ENCODE data around the gene GCH1. TPM values are rescaled to one million over a fixed set of nuclear protein-coding genes. Genes with fewer than 3 reads are reported as not detected.
"Not testable (repeated sequence)": the region's sequence is repeated elsewhere in the genome, so short reads cannot be mapped to it uniquely, and the experiment has no call there.

Gene GCH1
- total RNA-seq, 1 donor from 2014 or later: 1.7 TPM

- intact Hi-C loops (cut with micrococcal nuclease): no loop called here
- TF ChIP-seq, protein P1, sequence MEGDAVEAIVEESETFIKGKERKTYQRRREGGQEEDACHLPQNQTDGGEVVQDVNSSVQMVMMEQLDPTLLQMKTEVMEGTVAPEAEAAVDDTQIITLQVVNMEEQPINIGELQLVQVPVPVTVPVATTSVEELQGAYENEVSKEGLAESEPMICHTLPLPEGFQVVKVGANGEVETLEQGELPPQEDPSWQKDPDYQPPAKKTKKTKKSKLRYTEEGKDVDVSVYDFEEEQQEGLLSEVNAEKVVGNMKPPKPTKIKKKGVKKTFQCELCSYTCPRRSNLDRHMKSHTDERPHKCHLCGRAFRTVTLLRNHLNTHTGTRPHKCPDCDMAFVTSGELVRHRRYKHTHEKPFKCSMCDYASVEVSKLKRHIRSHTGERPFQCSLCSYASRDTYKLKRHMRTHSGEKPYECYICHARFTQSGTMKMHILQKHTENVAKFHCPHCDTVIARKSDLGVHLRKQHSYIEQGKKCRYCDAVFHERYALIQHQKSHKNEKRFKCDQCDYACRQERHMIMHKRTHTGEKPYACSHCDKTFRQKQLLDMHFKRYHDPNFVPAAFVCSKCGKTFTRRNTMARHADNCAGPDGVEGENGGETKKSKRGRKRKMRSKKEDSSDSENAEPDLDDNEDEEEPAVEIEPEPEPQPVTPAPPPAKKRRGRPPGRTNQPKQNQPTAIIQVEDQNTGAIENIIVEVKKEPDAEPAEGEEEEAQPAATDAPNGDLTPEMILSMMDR (IDR thresholded peaks at IDR 0.05; ENCODE audit: borderline replicate concordance): no peak
- H3K9me3 ChIP-seq (replicated peaks): no peaks in the 10 kb centered on the region
- no peaks in the 10 kb centered on the region for H3K36me3 ChIP-seq
- no peak overlapping the region for H3K27ac ChIP-seq (replicated peaks)
- no peak overlapping the region for H3K4me3 ChIP-seq
- no peaks in the 10 kb centered on the region for H3K4me1 ChIP-seq
- H3K27me3 ChIP-seq (ENCODE audit: low read depth): no peaks in the 10 kb centered on the region
- no peak for DNase-seq
Measured at GRCh38 chr14:54920052-54920451, 17.4 kb upstream of the GCH1 start.

DNA sequence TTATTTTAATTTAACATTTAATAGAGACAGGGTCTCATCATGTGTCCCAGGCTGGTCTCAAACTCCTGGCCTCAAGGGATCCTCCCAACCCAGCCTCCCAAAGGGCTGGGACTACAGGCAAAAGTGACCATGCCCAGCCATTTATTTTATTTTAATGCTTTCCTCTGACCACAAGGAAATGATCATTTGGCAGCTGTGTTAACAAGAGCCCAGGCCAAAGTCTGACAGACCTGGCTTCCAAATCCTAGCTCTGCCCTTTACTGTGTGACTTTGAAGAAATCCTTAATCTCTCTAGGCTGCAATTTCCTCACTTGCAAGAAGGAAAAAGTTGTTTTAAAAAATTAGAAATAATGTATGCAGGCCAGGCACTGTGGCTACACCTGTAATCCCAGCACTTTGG, 16.7 kb upstream of the GCH1 start:
- DNase-seq: no peak
- TF ChIP-seq, protein P1 (IDR thresholded peaks at IDR 0.05; ENCODE audit: borderline replicate concordance): no peak

DNA sequence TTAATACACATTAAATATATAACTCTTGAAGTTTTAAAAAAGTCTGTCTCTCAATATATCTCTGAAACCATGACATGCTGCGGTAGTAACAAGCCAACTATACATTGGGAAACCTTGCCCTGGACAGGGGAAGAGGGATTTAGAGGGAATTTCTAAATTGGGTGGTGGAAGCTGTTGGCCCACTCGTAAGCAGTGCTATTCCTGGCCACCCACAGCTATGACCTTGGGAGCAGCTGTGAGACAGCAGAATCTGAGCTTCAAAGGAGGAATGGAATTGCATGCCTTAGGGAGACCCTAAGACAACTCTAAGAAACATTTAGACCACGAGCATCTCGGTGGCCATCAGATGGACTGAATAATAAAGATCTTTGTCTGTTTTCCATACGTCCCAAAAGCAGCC, 15.8 kb upstream of the GCH1 start:
- Histone ChIP-seq H3K9me3 (replicated peaks) (no peaks in the 10 kb centered on the region), H3K27me3 (ENCODE audit: low read depth) (no peaks in the 10 kb centered on the region), H3K4me3 (no peak overlapping the region), H3K27ac (replicated peaks) (no peak overlapping the region), H3K36me3 (no peaks in the 10 kb centered on the region), H3K4me1 (no peaks in the 10 kb centered on the region)
- intact Hi-C loops (cut with micrococcal nuclease): no loop called here
- DNase-seq: no peak
- TF ChIP-seq, protein P1 (IDR thresholded peaks at IDR 0.05; ENCODE audit: borderline replicate concordance): no peak

More for the DNA sequence above, 16.7 kb upstream of the GCH1 start:
- no peaks in the 10 kb centered on the region for H3K36me3 ChIP-seq
- intact Hi-C loops (cut with micrococcal nuclease): no loop called here
- no peak overlapping the region for H3K4me3 ChIP-seq
- H3K27me3 ChIP-seq (ENCODE audit: low read depth): no peaks in the 10 kb centered on the region
- H3K27ac ChIP-seq (replicated peaks): no peak overlapping the region
- H3K4me1 ChIP-seq: no peaks in the 10 kb centered on the region
- H3K9me3 ChIP-seq (replicated peaks): no peaks in the 10 kb centered on the region

GRCh38 chr14:54916101-54916500, 13.5 kb upstream of the GCH1 start:
- H3K27ac ChIP-seq (replicated peaks): no peak overlapping the region
- H3K4me3 ChIP-seq: no peak overlapping the region
- no peaks in the 10 kb centered on the region for H3K27me3 ChIP-seq (ENCODE audit: low read depth)
- no peaks in the 10 kb centered on the region for H3K36me3 ChIP-seq
- no peaks in the 10 kb centered on the region for H3K9me3 ChIP-seq (replicated peaks)
- H3K4me1 ChIP-seq: no peaks in the 10 kb centered on the region
- intact Hi-C loops (cut with micrococcal nuclease): no loop called here
- TF ChIP-seq, protein P1 (IDR thresholded peaks at IDR 0.05; ENCODE audit: borderline replicate concordance): no peak
- DNase-seq: no peak

- H3K27ac ChIP-seq (replicated peaks): no peak overlapping the region
- intact Hi-C loops (cut with micrococcal nuclease): no loop called here
- TF ChIP-seq, protein P1 (IDR thresholded peaks at IDR 0.05; ENCODE audit: borderline replicate concordance): no peak
- no peak overlapping the region for H3K4me3 ChIP-seq
- no peaks in the 10 kb centered on the region for H3K27me3 ChIP-seq (ENCODE audit: low read depth)
- H3K36me3 ChIP-seq: no peaks in the 10 kb centered on the region
- H3K4me1 ChIP-seq: no peaks in the 10 kb centered on the region
- DNase-seq: no peak
- no peaks in the 10 kb centered on the region for H3K9me3 ChIP-seq (replicated peaks)
Measured at GRCh38 chr14:54909817-54910558, 7.4 kb upstream of the GCH1 start.

GRCh38 chr14:54908973-54909372, 6.3 kb upstream of the GCH1 start:
- H3K4me1 ChIP-seq; DNase-seq; H3K27me3 ChIP-seq (ENCODE audit: low read depth); H3K4me3 ChIP-seq; H3K36me3 ChIP-seq; H3K9me3 ChIP-seq (replicated peaks); H3K27ac ChIP-seq (replicated peaks); intact Hi-C loops (cut with micrococcal nuclease): not testable (repeated sequence)

Measured in left ventricle myocardium inferior (tissue), 1 donor.